Measurements from ENCODE around the gene GRIK4.

Gene GRIK4

DNA sequence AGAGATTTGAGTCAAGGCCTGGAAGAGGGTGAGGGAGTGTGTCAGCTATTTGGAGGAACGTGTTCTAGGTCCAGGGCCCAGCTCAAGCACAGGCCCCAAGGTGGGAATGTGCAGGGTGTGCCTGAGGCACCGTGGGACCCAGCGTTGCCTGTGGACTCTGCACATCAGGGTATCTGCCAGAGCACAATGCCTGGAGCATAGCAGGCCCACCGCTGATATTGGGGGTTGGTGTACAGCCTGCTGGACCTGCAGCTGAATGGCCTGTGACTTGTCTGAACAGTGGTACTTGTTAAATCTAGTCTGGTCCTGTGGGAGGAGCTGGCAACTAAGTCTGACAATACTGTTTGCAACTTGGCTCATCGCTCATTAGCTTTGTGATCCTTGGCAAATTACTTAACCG is 131.7 kb downstream of the GRIK4 start:
- peaks cover 85% of the 10 kb centered on the region for H3K27me3 ChIP-seq (ENCODE audit: control insufficient read depth, insufficient read depth, low read length)

DNA sequence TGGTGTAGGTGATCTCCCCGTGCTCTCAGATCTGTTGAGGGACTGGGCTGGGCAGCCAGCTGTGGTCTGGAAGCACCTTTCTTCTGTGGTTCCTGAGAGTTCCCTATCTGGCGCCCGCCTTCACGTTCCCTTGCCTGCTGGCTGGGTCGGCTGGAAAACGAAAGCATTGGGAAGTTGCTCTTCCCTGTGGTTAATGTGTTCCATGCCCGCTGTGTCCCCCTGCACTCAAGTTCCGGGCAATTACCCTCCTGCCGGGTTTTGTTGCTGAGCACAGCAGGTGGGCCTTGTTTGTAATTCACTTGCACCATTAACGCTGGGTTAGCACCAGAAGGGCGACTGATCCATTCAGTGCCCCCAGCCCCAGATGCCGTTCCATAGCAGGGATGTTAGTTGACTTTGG is 134.1 kb downstream of the GRIK4 start:
- no peaks in the 10 kb centered on the region for H3K9me3 ChIP-seq (ENCODE audit: control insufficient read depth, low read depth, low read length)
- no peak overlapping the region for H3K27ac ChIP-seq (ENCODE audit: low read length)
- no peaks in the 10 kb centered on the region for H3K36me3 ChIP-seq (ENCODE audit: control insufficient read depth, low read depth, low read length)
- no peak overlapping the region for H3K4me3 ChIP-seq (ENCODE audit: low read length)
- peaks cover 12% of the 10 kb centered on the region for H3K4me1 ChIP-seq (ENCODE audit: control insufficient read depth, low read depth, low read length)
- H3K27me3 ChIP-seq (ENCODE audit: control insufficient read depth, insufficient read depth, low read length) = peaks cover 96% of the 10 kb centered on the region
- H3K9ac ChIP-seq (ENCODE audit: low read length) = no peak overlapping the region

More for the DNA sequence above, 131.7 kb downstream of the GRIK4 start:
- H3K36me3 ChIP-seq (ENCODE audit: control insufficient read depth, low read depth, low read length) = no peaks in the 10 kb centered on the region
- H3K4me1 ChIP-seq (ENCODE audit: control insufficient read depth, low read depth, low read length) = peaks cover 12% of the 10 kb centered on the region
- no peak overlapping the region for H3K4me3 ChIP-seq (ENCODE audit: low read length)
- H3K9me3 ChIP-seq (ENCODE audit: control insufficient read depth, low read depth, low read length) = no peaks in the 10 kb centered on the region
- no peak overlapping the region for H3K27ac ChIP-seq (ENCODE audit: low read length)
- H3K9ac ChIP-seq (ENCODE audit: low read length) = no peak overlapping the region

DNA sequence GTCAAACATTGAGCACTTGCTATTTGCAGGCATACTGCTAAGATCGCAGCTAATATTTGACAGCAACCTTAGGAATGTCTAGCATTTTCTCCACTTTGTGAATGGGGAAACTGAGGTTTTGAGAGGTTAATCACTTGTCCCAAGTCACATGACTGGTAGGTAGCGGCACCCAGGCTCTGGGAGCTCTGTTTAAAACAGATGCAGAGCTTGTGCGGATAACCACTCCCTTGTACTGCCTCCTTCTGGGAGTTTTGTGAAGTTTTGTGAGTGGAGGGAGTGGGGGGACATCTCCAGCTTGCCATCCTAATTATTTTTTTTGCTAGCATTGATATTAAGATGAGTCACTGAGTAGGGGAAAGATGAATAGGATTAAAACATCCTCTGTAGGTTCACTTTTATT is 134.7 kb downstream of the GRIK4 start:
- H3K27ac ChIP-seq (ENCODE audit: low read length) = no peak overlapping the region
- no peaks in the 10 kb centered on the region for H3K9me3 ChIP-seq (ENCODE audit: control insufficient read depth, low read depth, low read length)
- no peak overlapping the region for H3K4me3 ChIP-seq (ENCODE audit: low read length)
- no peaks in the 10 kb centered on the region for H3K36me3 ChIP-seq (ENCODE audit: control insufficient read depth, low read depth, low read length)
- peaks cover 12% of the 10 kb centered on the region for H3K4me1 ChIP-seq (ENCODE audit: control insufficient read depth, low read depth, low read length)
- peaks cover 100% of the 10 kb centered on the region for H3K27me3 ChIP-seq (ENCODE audit: control insufficient read depth, insufficient read depth, low read length)
- H3K9ac ChIP-seq (ENCODE audit: low read length) = no peak overlapping the region

GRCh38 chr11:120647681-120648080 is 136.1 kb downstream of the GRIK4 start:
- H3K9me3 ChIP-seq (ENCODE audit: control insufficient read depth, low read depth, low read length) = no peaks in the 10 kb centered on the region
- H3K9ac ChIP-seq (ENCODE audit: low read length) = no peak overlapping the region
- peaks cover 96% of the 10 kb centered on the region for H3K27me3 ChIP-seq (ENCODE audit: control insufficient read depth, insufficient read depth, low read length)
- H3K36me3 ChIP-seq (ENCODE audit: control insufficient read depth, low read depth, low read length) = no peaks in the 10 kb centered on the region
- no peak overlapping the region for H3K27ac ChIP-seq (ENCODE audit: low read length)
- H3K4me3 ChIP-seq (ENCODE audit: low read length) = no peak overlapping the region
- peaks cover 12% of the 10 kb centered on the region for H3K4me1 ChIP-seq (ENCODE audit: control insufficient read depth, low read depth, low read length)

- peaks cover 12% of the 10 kb centered on the region for H3K4me1 ChIP-seq (ENCODE audit: control insufficient read depth, low read depth, low read length)
- no peaks in the 10 kb centered on the region for H3K9me3 ChIP-seq (ENCODE audit: control insufficient read depth, low read depth, low read length)
- no peak overlapping the region for H3K9ac ChIP-seq (ENCODE audit: low read length)
- no peak overlapping the region for H3K4me3 ChIP-seq (ENCODE audit: low read length)
- H3K36me3 ChIP-seq (ENCODE audit: control insufficient read depth, low read depth, low read length) = no peaks in the 10 kb centered on the region
- H3K27ac ChIP-seq (ENCODE audit: low read length) = no peak overlapping the region
- peaks cover 85% of the 10 kb centered on the region for H3K27me3 ChIP-seq (ENCODE audit: control insufficient read depth, insufficient read depth, low read length)
Observed at GRCh38 chr11:120648771-120649170, 137.2 kb downstream of the GRIK4 start.

GRCh38 chr11:120649316-120649715 is 137.8 kb downstream of the GRIK4 start:
- Histone ChIP-seq H3K36me3 (ENCODE audit: control insufficient read depth, low read depth, low read length) (no peaks in the 10 kb centered on the region), H3K9ac (ENCODE audit: low read length) (no peak overlapping the region), H3K27ac (ENCODE audit: low read length) (no peak overlapping the region), H3K4me1 (ENCODE audit: control insufficient read depth, low read depth, low read length) (peaks cover 12% of the 10 kb centered on the region), H3K9me3 (ENCODE audit: control insufficient read depth, low read depth, low read length) (no peaks in the 10 kb centered on the region), H3K4me3 (ENCODE audit: low read length) (no peak overlapping the region), H3K27me3 (ENCODE audit: control insufficient read depth, insufficient read depth, low read length) (peaks cover 80% of the 10 kb centered on the region)

DNA sequence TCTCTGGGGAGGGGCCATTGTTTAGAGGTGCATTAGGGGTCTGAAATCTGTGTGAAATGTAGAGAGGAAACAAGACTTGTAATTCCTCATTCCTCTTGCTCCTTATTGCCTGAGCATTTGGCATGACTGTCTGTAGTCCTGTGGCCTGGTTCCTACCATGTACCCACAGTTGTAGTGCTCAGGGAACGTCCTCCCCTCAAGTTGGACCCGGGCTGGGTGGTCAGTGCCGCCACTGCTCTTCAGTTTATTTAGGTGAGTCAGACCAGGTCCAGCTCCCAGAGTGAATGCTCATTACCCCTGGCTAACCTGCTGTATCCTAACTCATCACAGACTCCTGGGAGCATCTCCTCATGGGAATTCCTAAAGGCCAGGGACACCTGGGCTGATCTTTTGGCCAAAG is 139.8 kb downstream of the GRIK4 start:
- Histone ChIP-seq H3K27me3 (ENCODE audit: control insufficient read depth, insufficient read depth, low read length) (peaks cover 59% of the 10 kb centered on the region), H3K9ac (ENCODE audit: low read length) (no peak overlapping the region), H3K4me3 (ENCODE audit: low read length) (no peak overlapping the region), H3K9me3 (ENCODE audit: control insufficient read depth, low read depth, low read length) (no peaks in the 10 kb centered on the region), H3K4me1 (ENCODE audit: control insufficient read depth, low read depth, low read length) (no peaks in the 10 kb centered on the region), H3K27ac (ENCODE audit: low read length) (no peak overlapping the region), H3K36me3 (ENCODE audit: control insufficient read depth, low read depth, low read length) (no peaks in the 10 kb centered on the region)

DNA sequence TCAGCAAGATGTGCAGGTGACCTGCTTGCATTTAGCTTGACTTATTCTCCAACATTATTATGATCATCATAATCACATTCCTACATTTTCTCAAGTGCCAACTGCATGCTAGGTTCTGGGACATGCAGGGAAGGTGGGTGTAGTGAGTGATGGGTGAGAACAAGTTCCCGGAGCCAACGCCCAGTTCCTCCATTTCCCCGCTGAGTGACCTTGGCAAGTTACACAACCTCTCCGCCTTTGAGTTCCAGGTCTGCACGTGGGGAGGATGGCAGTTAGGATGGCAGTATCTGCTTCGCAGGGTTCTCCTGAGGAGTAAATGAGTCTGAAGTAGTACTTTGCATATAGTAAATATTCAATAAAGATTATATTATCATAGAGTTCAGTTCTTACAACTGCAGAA is 140.3 kb downstream of the GRIK4 start:
- H3K9me3 ChIP-seq (ENCODE audit: control insufficient read depth, low read depth, low read length) = no peaks in the 10 kb centered on the region
- no peaks in the 10 kb centered on the region for H3K4me1 ChIP-seq (ENCODE audit: control insufficient read depth, low read depth, low read length)
- H3K27me3 ChIP-seq (ENCODE audit: control insufficient read depth, insufficient read depth, low read length) = peaks cover 54% of the 10 kb centered on the region
- H3K36me3 ChIP-seq (ENCODE audit: control insufficient read depth, low read depth, low read length) = no peaks in the 10 kb centered on the region
- no peak overlapping the region for H3K4me3 ChIP-seq (ENCODE audit: low read length)
- H3K27ac ChIP-seq (ENCODE audit: low read length) = no peak overlapping the region
- no peak overlapping the region for H3K9ac ChIP-seq (ENCODE audit: low read length)

DNA sequence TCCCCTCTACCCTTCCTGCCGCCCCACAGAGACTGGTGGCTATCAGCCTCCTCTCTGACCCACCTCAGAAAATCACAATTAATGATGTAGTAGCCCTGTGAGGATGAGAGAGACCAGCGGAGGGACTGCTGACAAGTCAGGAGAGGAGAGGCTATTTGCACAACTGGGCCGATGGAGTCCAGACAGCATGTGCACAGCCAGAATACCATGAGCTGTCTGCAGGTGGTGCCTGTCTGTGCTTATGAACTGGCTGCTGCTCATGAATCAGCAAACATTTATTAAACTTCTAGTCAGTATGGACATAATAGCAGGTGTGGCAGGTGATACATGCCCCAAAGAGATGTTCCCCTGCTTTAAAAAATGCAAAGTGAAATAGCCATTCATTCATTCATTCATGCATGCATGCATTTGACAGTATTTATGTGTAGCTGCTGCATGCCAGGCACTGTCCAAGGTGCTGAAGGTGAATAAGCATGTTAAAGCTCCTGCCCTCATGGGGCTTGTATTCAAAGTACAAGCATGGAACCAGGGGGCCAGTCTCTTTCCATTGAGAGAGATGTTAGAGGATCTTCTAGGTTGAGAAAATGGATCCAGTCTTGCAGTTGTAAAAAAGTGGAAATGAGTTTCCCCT is 141.3 kb downstream of the GRIK4 start:
- Histone ChIP-seq H3K4me3 (ENCODE audit: low read length) (no peak overlapping the region), H3K9ac (ENCODE audit: low read length) (no peak overlapping the region), H3K27me3 (ENCODE audit: control insufficient read depth, insufficient read depth, low read length) (peaks cover 45% of the 10 kb centered on the region), H3K4me1 (ENCODE audit: control insufficient read depth, low read depth, low read length) (no peaks in the 10 kb centered on the region), H3K9me3 (ENCODE audit: control insufficient read depth, low read depth, low read length) (no peaks in the 10 kb centered on the region), H3K27ac (ENCODE audit: low read length) (no peak overlapping the region), H3K36me3 (ENCODE audit: control insufficient read depth, low read depth, low read length) (no peaks in the 10 kb centered on the region)

GRCh38 chr11:120655589-120655988 is 144.0 kb downstream of the GRIK4 start:
- Histone ChIP-seq H3K27ac (ENCODE audit: low read length) (no peak overlapping the region), H3K9ac (ENCODE audit: low read length) (no peak overlapping the region), H3K4me1 (ENCODE audit: control insufficient read depth, low read depth, low read length) (peaks cover 5% of the 10 kb centered on the region), H3K4me3 (ENCODE audit: low read length) (no peak overlapping the region), H3K27me3 (ENCODE audit: control insufficient read depth, insufficient read depth, low read length) (peaks cover 20% of the 10 kb centered on the region), H3K36me3 (ENCODE audit: control insufficient read depth, low read depth, low read length) (no peaks in the 10 kb centered on the region), H3K9me3 (ENCODE audit: control insufficient read depth, low read depth, low read length) (no peaks in the 10 kb centered on the region)

DNA sequence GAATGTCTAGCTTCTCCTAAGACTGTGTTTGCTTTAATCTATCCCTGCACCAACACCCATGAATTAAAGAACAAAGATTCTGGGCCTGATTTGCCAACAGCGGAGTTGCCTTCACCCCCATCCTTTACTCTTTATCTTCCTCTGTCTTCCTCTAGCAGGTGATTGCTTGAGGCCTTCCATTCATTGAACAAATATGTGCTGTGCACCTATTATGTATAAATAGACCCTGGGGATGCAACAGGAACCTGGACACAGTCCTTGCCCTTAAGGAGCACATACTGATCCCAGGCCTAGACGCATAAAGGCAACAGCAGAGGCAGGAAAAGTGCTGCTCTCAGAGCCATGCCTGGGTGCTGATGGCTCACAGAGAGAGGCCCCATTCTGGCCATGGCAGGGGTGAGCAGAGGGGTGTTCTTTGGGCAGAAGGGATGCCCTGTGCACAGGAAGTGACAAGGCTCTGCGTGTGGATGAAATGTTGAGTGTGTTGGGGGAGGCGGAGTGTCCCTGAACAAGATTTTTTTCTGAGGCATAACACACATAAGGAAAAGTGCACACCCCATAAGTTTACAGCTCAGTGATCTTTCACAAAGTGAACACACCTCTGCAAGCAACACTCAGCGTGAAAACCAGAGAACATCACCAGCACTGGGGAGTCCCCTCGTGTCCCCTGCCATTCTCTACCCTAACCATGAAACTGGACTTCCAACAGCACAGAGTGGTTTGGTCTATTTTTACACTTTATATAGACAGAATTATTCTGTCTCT is 145.9 kb downstream of the GRIK4 start:
- Histone ChIP-seq H3K27ac (ENCODE audit: low read length) (no peak overlapping the region), H3K27me3 (ENCODE audit: control insufficient read depth, insufficient read depth, low read length) (peaks cover 6% of the 10 kb centered on the region), H3K9me3 (ENCODE audit: control insufficient read depth, low read depth, low read length) (no peaks in the 10 kb centered on the region), H3K9ac (ENCODE audit: low read length) (no peak overlapping the region), H3K4me3 (ENCODE audit: low read length) (no peak overlapping the region), H3K4me1 (ENCODE audit: control insufficient read depth, low read depth, low read length) (peaks cover 18% of the 10 kb centered on the region), H3K36me3 (ENCODE audit: control insufficient read depth, low read depth, low read length) (no peaks in the 10 kb centered on the region)

DNA sequence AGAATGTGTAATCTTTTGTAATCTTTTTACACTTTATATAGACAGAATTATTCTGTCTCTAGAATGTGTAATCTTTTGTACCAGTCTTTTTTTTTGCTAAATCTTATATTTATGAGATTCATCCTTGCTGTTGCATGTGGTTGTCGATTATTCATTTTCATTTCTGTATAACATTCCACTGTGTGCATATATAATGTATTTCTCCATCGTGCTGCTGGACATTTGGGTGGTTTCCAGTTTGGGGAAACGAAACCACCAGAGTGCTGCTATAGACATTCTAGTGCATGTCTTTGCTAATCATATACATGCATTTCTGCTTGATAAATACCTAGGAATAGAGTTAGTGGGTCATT is 146.5 kb downstream of the GRIK4 start:
- Histone ChIP-seq H3K9ac (ENCODE audit: low read length) (no peak overlapping the region), H3K4me1 (ENCODE audit: control insufficient read depth, low read depth, low read length) (peaks cover 23% of the 10 kb centered on the region), H3K9me3 (ENCODE audit: control insufficient read depth, low read depth, low read length) (no peaks in the 10 kb centered on the region), H3K27ac (ENCODE audit: low read length) (no peak overlapping the region), H3K27me3 (ENCODE audit: control insufficient read depth, insufficient read depth, low read length) (peaks cover 6% of the 10 kb centered on the region), H3K4me3 (ENCODE audit: low read length) (no peak overlapping the region), H3K36me3 (ENCODE audit: control insufficient read depth, low read depth, low read length) (no peaks in the 10 kb centered on the region)
